SH-SY5Y (cell line): ENCODE data around the gene IGFL3.

ENCODE experiments used
- GATA2 ChIP-seq: IDR thresholded peaks from 2 replicates; pipeline ENCODE4 v1.6.1; 2011; ENCODE audit warnings: mild to moderate bottlenecking, low read depth, low read length
- GATA3 ChIP-seq: IDR thresholded peaks from 2 replicates; pipeline ENCODE4 v1.6.1; 2011; ENCODE audit warnings: low read depth, mild to moderate bottlenecking, low read length, moderate library complexity

- TF ChIP-seq GATA3, result no peak
- TF ChIP-seq GATA2, result no peak
Measured at GRCh38 chr19:46137915-46138473, 13.5 kb upstream of the IGFL3 start.
